ENCODE measurements around the gene PEX5. TPM values are rescaled to one million over a fixed set of nuclear protein-coding genes. Genes with fewer than 3 reads are reported as not detected.
A peak's percentile ranks its signal among the peaks of the same experiment; 100 is the strongest.
"Not testable (repeated sequence)": the region's sequence is repeated elsewhere in the genome, so short reads cannot be mapped to it uniquely, and the experiment has no call there.

PEX5 gene
- total RNA-seq, 1 donor from 2014 or later = 26.8 TPM

GRCh38 chr12:7180685-7181084, 8.8 kb upstream of the PEX5 start:
- H3K4me3 Mint-ChIP-seq = no peak overlapping the region
- POLR2A ChIA-PET = no interaction called here

GRCh38 chr12:7186058-7186457, 3.4 kb upstream of the PEX5 start:
- H3K4me3 Mint-ChIP-seq; H3K27ac Mint-ChIP-seq; CTCF ChIA-PET; ATAC-seq (ENCODE audit: low read depth); H3K9me3 Mint-ChIP-seq; H3K36me3 Mint-ChIP-seq (ENCODE audit: low read depth); DNase-seq: not testable (repeated sequence)
- intact Hi-C loops (cut with micrococcal nuclease) = loop anchor here (5.0 to 10.0 kb wide), 2 partner anchors 771 to 1059 kb away; no protein-coding TSS in a partner anchor
- Mint-ChIP-seq H3K4me1 (peaks cover 24% of the 10 kb centered on the region), H3K27me3 (peaks cover 13% of the 10 kb centered on the region)
- POLR2A ChIA-PET = interaction anchor here (0.5 kb wide), 1 partner anchor 695 kb away, joined by 11 read pairs; no protein-coding TSS in a partner anchor

More at GRCh38 chr12:7180685-7181084, 8.8 kb upstream of the PEX5 start:
- Mint-ChIP-seq H3K27ac (no peak overlapping the region), H3K9me3 (no peaks in the 10 kb centered on the region), H3K4me1 (no peaks in the 10 kb centered on the region), H3K36me3 (ENCODE audit: low read depth) (no peaks in the 10 kb centered on the region), H3K27me3 (peaks cover 26% of the 10 kb centered on the region)
- TF ChIP-seq CTCF (IDR thresholded peaks at IDR 0.05) = no peak
- CTCF ChIA-PET = interaction anchor here (0.6 kb wide), 1 partner anchor 33 kb away, joined by 3 read pairs; no protein-coding TSS in a partner anchor
- ATAC-seq (ENCODE audit: low read depth) (no peak), DNase-seq (no peak)
- intact Hi-C loops (cut with micrococcal nuclease) = loop anchor here (10.0 kb wide), 1 partner anchor 1064 kb away; no protein-coding TSS in a partner anchor

GRCh38 chr12:7188562-7189397, 706 bp upstream of the PEX5 start:
- H3K27me3 Mint-ChIP-seq = no peaks in the 10 kb centered on the region
- POLR2A ChIA-PET = interaction anchor here (0.6 to 1.2 kb wide), 5 partner anchors 242 to 838 kb away, joined by 3 to 8 read pairs (median 3); partner anchors contain the start of genes C12orf57, RNU7-1 and SPSB2
- ATAC-seq (ENCODE audit: low read depth) (peak; percentile 39), DNase-seq (peak; percentile 46)
- H3K4me1 Mint-ChIP-seq = peaks cover 31% of the 10 kb centered on the region
- peak overlapping the region; percentile 91 for H3K27ac Mint-ChIP-seq
- H3K9me3 Mint-ChIP-seq = no peaks in the 10 kb centered on the region
- H3K4me3 Mint-ChIP-seq = peak overlapping the region; percentile 92
- CTCF ChIA-PET = interaction anchor here (0.8 to 1.1 kb wide), 3 partner anchors 13 to 316 kb away, joined by 3 read pairs; partner anchors contain the start of gene SPSB2
- peaks cover 20% of the 10 kb centered on the region for H3K36me3 Mint-ChIP-seq (ENCODE audit: low read depth)
- intact Hi-C loops (cut with micrococcal nuclease) = loop anchor here (1.0 to 10.0 kb wide), 9 partner anchors 46 to 1056 kb away; partner anchors contain the start of genes CLSTN3, LRRC23, SPSB2 and USP5
- TF ChIP-seq CTCF (IDR thresholded peaks at IDR 0.05) = no peak

- POLR2A ChIA-PET = interaction anchor here (0.6 kb wide), 1 partner anchor 386 kb away, joined by 4 read pairs; no protein-coding TSS in a partner anchor
- CTCF ChIA-PET = no interaction called here
- Mint-ChIP-seq H3K27ac (peak overlapping the region; percentile 76), H3K4me1 (peaks cover 31% of the 10 kb centered on the region), H3K36me3 (ENCODE audit: low read depth) (peaks cover 33% of the 10 kb centered on the region), H3K27me3 (no peaks in the 10 kb centered on the region), H3K9me3 (no peaks in the 10 kb centered on the region), H3K4me3 (peak overlapping the region; percentile 85)
- ATAC-seq (ENCODE audit: low read depth) (no peak), DNase-seq (peak; percentile 25)
- TF ChIP-seq CTCF (IDR thresholded peaks at IDR 0.05) = no peak
- intact Hi-C loops (cut with micrococcal nuclease) = no loop called here
Observed at GRCh38 chr12:7190268-7191055, 976 bp downstream of the PEX5 start.

- POLR2A ChIA-PET = no interaction called here
- H3K36me3 Mint-ChIP-seq (ENCODE audit: low read depth) = peaks cover 42% of the 10 kb centered on the region
- intact Hi-C loops (cut with micrococcal nuclease) = no loop called here
- no peak overlapping the region for H3K4me3 Mint-ChIP-seq
- no peak overlapping the region for H3K27ac Mint-ChIP-seq
- DNase-seq (no peak), ATAC-seq (ENCODE audit: low read depth) (no peak)
- H3K4me1 Mint-ChIP-seq = peaks cover 23% of the 10 kb centered on the region
- no peak for TF ChIP-seq CTCF (IDR thresholded peaks at IDR 0.05)
- H3K9me3 Mint-ChIP-seq = no peaks in the 10 kb centered on the region
- CTCF ChIA-PET = no interaction called here
- no peaks in the 10 kb centered on the region for H3K27me3 Mint-ChIP-seq
Observed at GRCh38 chr12:7193674-7194073, 4.2 kb downstream of the PEX5 start.
